K562 (cell line): ENCODE results near the gene PLPPR1. TPM values are rescaled to one million over a fixed set of nuclear protein-coding genes. Genes with fewer than 3 reads are reported as not detected.

Experiments used
- ATAC-seq: fragments of 200-7000 bp; cut with Tn5 transposase; 3 replicates; pipeline ENCODE4 v1.9.1; 2020; ENCODE audit warnings: moderate library complexity
- BruUV-seq: library from RNA; stranded (reverse); fragments of 400-500 nt; replicated peaks from 2 replicates; lab custom pipeline; 2021; lab: Mats Ljungman, UMichigan
- CTCF ChIA-PET: fragments of 300-600 bp; formaldehyde crosslinking; extraction: SDS; loops from one replicate; lab custom pipeline; 2021; ENCODE audit warnings: low intra/inter-chr PET ratio; lab: Yijun Ruan, JAX
- POLR2A ChIA-PET: fragments of 300-600, 350-650 bp; sonication (Branson Sonifier 250); formaldehyde crosslinking; extraction: SDS; loops from one replicate; lab custom pipeline; 2021; ENCODE audit warnings: antibody characterized with exemption, inconsistent platforms; lab: Yijun Ruan, JAX
- DNase-seq, 4 experiments: peaks; one replicate each; pipeline versions ENCODE4 v3.0.0 to v3.0.0-alpha.2; 2011 to 2018; ENCODE audit warnings: low spot score in 3 of 4, mixed read lengths in 3 of 4; ENCODE audit errors: extremely low read depth in 1 of 4
- FAIRE-seq: peaks from 2 replicates; lab custom pipeline; 2011; peaks lifted over from hg19 to GRCh38; lab: Jason Lieb, UNC
- H2AFZ ChIP-seq: 2 replicates; pipeline ENCODE4 v1.6.0; 2011; ENCODE audit warnings: low read depth, low read length, control low read depth, inconsistent platforms
- H3K27ac ChIP-seq: fragments of 200-600 bp; 3 replicates; pipeline ENCODE4 v1.8.0; 2011; ENCODE audit warnings: low read depth, mild to moderate bottlenecking, control low read depth, inconsistent platforms, low read length, moderate library complexity, mixed read lengths; ENCODE audit errors: extremely low read depth
- H3K27me3 ChIP-seq, 2 experiments: fragments of 300-600 bp in 1 of 2; 2 replicates in 1 of 2; 3 replicates in 1 of 2; pipeline versions ENCODE4 v1.6.0 to v1.8.0; 2011; ENCODE audit warnings: inconsistent platforms in 2 of 2, low read length in 2 of 2, mild to moderate bottlenecking in 1 of 2, mixed read lengths in 1 of 2, moderate library complexity in 1 of 2; ENCODE audit not compliant: control insufficient read depth in 2 of 2, insufficient read depth in 2 of 2
- H3K36me3 ChIP-seq: fragments of 300-600 bp; 3 replicates; pipeline ENCODE4 v1.8.0; 2011; ENCODE audit warnings: mild to moderate bottlenecking, low read length, inconsistent platforms; ENCODE audit not compliant: control insufficient read depth, insufficient read depth
- H3K4me1 ChIP-seq, 2 experiments: fragments of 200-600 bp in 1 of 2; replicated peaks in 1 of 2; 2 replicates in 1 of 2; 3 replicates in 1 of 2; pipeline versions ENCODE4 v1.5.1 to v1.8.0; 2011; ENCODE audit warnings: inconsistent platforms in 2 of 2, low read length in 2 of 2, mild to moderate bottlenecking in 1 of 2, mixed read lengths in 1 of 2, moderate library complexity in 1 of 2; ENCODE audit not compliant: control insufficient read depth in 2 of 2, insufficient read depth in 2 of 2
- H3K4me2 ChIP-seq: 2 replicates; pipeline ENCODE4 v1.6.1; 2011; ENCODE audit warnings: low read length, control low read depth, inconsistent platforms, mixed read lengths; ENCODE audit not compliant: insufficient read depth
- H3K4me3 ChIP-seq: fragments of 200-600 bp; sonication (generic), shearing (Covaris generic); 2 replicates; pipeline ENCODE4 v1.5.1; 2016; ENCODE audit warnings: control low read depth, inconsistent platforms
- H3K79me2 ChIP-seq: fragments of 200-600 bp; 3 replicates; pipeline ENCODE4 v1.8.0; 2011; ENCODE audit warnings: low read length, inconsistent platforms; ENCODE audit not compliant: control insufficient read depth, insufficient read depth
- H3K9ac ChIP-seq, 2 experiments: 2 replicates each; pipeline versions ENCODE4 v1.6.0 to v1.6.1; 2011; ENCODE audit warnings: low read depth in 2 of 2, low read length in 2 of 2, control low read depth in 1 of 2, inconsistent platforms in 1 of 2, mild to moderate bottlenecking in 1 of 2, mixed read lengths in 1 of 2; ENCODE audit not compliant: insufficient read depth in 1 of 2
- H3K9me1 ChIP-seq: one replicate; pipeline ENCODE4 v1.6.0; 2011; ENCODE audit warnings: inconsistent platforms, mild to moderate bottlenecking, low read length, moderate library complexity; ENCODE audit not compliant: control insufficient read depth, insufficient read depth
- H3K9me3 ChIP-seq: replicated peaks from 2 replicates; pipeline ENCODE4 v1.5.1; 2011; ENCODE audit warnings: low read depth, low read length, inconsistent platforms; ENCODE audit not compliant: control insufficient read depth, insufficient read depth
- H4K20me1 ChIP-seq: replicated peaks from 2 replicates; pipeline ENCODE4 v1.6.1; 2011; ENCODE audit warnings: low read length, inconsistent platforms, mixed read lengths; ENCODE audit not compliant: control insufficient read depth, insufficient read depth
- BCOR ChIP-seq: fragments of 450-650 bp; IDR thresholded peaks from 2 replicates; pipeline ENCODE4 v1.6.1; 2016
- BRCA1 ChIP-seq, 2 experiments: fragments of 450-650 bp in 1 of 2; sonication (generic) in 1 of 2; formaldehyde crosslinking in 1 of 2; IDR thresholded peaks; 2 replicates each; pipeline versions ENCODE4 v1.5.0 to v1.6.1; 2017 to 2020; ENCODE audit warnings: mild to moderate bottlenecking in 1 of 2, missing genetic modification reagents in 1 of 2
- BRD9 ChIP-seq: fragments of 450-650 bp; IDR thresholded peaks from 2 replicates; pipeline ENCODE4 v1.6.1; 2018; ENCODE audit warnings: low read depth; ENCODE audit not compliant: partially characterized antibody
- CBX2 ChIP-seq: fragments of 200-600 bp; sonication (generic); IDR thresholded peaks from one replicate; pipeline ENCODE4 v1.6.1; 2012; ENCODE audit warnings: mild to moderate bottlenecking, low read length, inconsistent platforms; ENCODE audit not compliant: insufficient read depth, poor library complexity, severe bottlenecking
- MECOM ChIP-seq: fragments of 250-450 bp; sonication (Bioruptor Pico); IDR thresholded peaks from 2 replicates; pipeline ENCODE4 v1.8.0; 2022; ENCODE audit warnings: inconsistent platforms
- MED1 ChIP-seq: sonication (generic); formaldehyde crosslinking; IDR thresholded peaks from 2 replicates; pipeline ENCODE4 v1.8.1; 2023; ENCODE audit warnings: missing genetic modification reagents, borderline replicate concordance
- MEF2D ChIP-seq: conservative IDR thresholded peaks from 2 replicates; pipeline ENCODE4 v1.6.1; 2016; ENCODE audit warnings: low read depth, missing genetic modification characterization, missing compliant biosample characterization
- NCOR1 ChIP-seq: fragments of 450-650 bp; IDR thresholded peaks from 2 replicates; pipeline ENCODE4 v1.6.1; 2016; ENCODE audit warnings: mild to moderate bottlenecking, moderate library complexity
- POLR3G ChIP-seq: IDR thresholded peaks from 2 replicates; pipeline ENCODE4 v1.6.1; 2011; ENCODE audit not compliant: insufficient read length, insufficient replicate concordance; ENCODE audit errors: extremely low read depth
- RFX1 ChIP-seq: fragments of 450-650 bp; IDR thresholded peaks from 2 replicates; pipeline ENCODE4 v1.6.1; 2016; ENCODE audit warnings: mild to moderate bottlenecking, moderate library complexity
- SPI1 ChIP-seq: IDR thresholded peaks from 2 replicates; pipeline ENCODE4 v1.6.1; 2011; ENCODE audit warnings: low read depth, low read length, control low read depth, borderline replicate concordance
- THRA ChIP-seq: fragments of 450-650 bp; IDR thresholded peaks from 2 replicates; pipeline ENCODE4 v1.6.1; 2017; ENCODE audit warnings: mild to moderate bottlenecking, moderate library complexity
- ZNF24 ChIP-seq: fragments of 450-650 bp; IDR thresholded peaks from 2 replicates; pipeline ENCODE4 v1.6.1; 2016
- WGBS: fragments of 100-300 bp; shearing (Covaris generic); methylation state at CpG from one replicate; pipeline ENCODE4 v1.1.6; 2016; ENCODE audit warnings: low coverage, mixed read lengths; ENCODE audit not compliant: insufficient coverage; ENCODE audit errors: missing lambda C conversion rate; 5-methylcytosine and 5-hydroxymethylcytosine counted together
- in situ Hi-C: fragments of 300-500 bp; cut with MboI; formaldehyde crosslinking; loops from 4 replicates; pipeline ENCODE4 v1.15.0; 2018; ENCODE audit warnings: inconsistent platforms, mixed read lengths
- intact Hi-C: fragments of 100-400 bp; cut with micrococcal nuclease; formaldehyde crosslinking; loops from 2 replicates; pipeline ENCODE4 v1.14.2; 2022
- polyA plus RNA-seq, 8 experiments: library from polyadenylated mRNA; depleted of rRNA in 4 of 8; stranded (reverse) in 5 of 8; unstranded in 3 of 8; fragments of >200 nt; fragmentation: Nextera tagmentation in 2 of 8; fragmentation: Illumina TruSeq in 1 of 8; extraction: Ambion mirVana in 2 of 8; extraction: Trizol in 1 of 8; gene quantifications; 2 replicates each; pipeline versions ENCODE4 v1.2.1 to v1.2.3, GENCODE V29; 2011 to 2014; ENCODE audit warnings: inconsistent platforms in 1 of 8, missing spikeins in 1 of 8
- total RNA-seq, 7 experiments: library from RNA; depleted of rRNA in 6 of 7; stranded (reverse); fragments of >200 nt in 6 of 7; fragmentation: Illumina TruSeq in 2 of 7; extraction: Trizol in 2 of 7; gene quantifications; 2 replicates each; pipeline versions ENCODE4 v1.2.1 to v1.2.3, GENCODE V29; 2011 to 2021; ENCODE audit warnings: low replicate concordance in 1 of 7
- TF ChIP-seq, protein P1 (sequence below), 2 experiments: fragments of 450-650 bp; formaldehyde crosslinking in 1 of 2; IDR thresholded peaks; 2 replicates each; pipeline versions ENCODE4 v1.4.0 to v1.6.1; 2014 to 2020; ENCODE audit warnings: mild to moderate bottlenecking in 2 of 2, borderline replicate concordance in 1 of 2, low read depth in 1 of 2

The PLPPR1 gene
- total and polyA plus RNA-seq, 9 of the 15 experiments (the other 6 are each of a cell fraction or from before 2014, with no cell fraction given): not detected

GRCh38 chr9:101035098-101035497 lies 6.6 kb downstream of the PLPPR1 start (continued):
- no peak for TF ChIP-seq MECOM (CRISPR knock-in tag)
- TF ChIP-seq THRA: no peak

DNA sequence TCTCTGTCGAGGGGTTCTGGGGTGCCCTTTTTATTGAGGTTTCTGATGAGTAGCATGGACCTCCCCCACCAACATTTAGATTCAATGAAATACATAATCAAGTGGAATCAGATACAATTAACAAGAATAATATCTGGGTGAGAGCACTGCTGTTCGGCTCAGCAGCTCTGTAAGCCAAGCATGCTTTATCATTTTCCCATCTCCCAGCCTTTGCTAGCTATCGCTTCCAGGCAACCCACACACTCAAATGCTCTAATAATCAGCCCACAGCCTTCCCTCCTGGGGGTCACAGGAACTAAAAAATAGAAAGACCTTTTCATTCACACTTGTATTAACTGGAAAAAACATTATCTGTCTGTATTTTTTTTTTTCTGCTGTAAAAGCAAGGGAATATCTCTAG lies 8.9 kb downstream of the PLPPR1 start:
- no peaks in the 10 kb centered on the region for H3K79me2 ChIP-seq
- H2AFZ ChIP-seq: no peak overlapping the region
- CTCF ChIA-PET: no interaction called here
- in situ Hi-C loops: no loop called here
- ATAC-seq (no peak), DNase-seq (no peak), FAIRE-seq (no peak)
- no peak overlapping the region for H3K9ac ChIP-seq
- H3K27me3 ChIP-seq: no peaks in the 10 kb centered on the region
- no peaks in the 10 kb centered on the region for H4K20me1 ChIP-seq
- no peaks in the 10 kb centered on the region for H3K9me3 ChIP-seq
- POLR2A ChIA-PET: no interaction called here
- H3K36me3 ChIP-seq: no peaks in the 10 kb centered on the region
- BruUV-seq: no TSS peak
- no peaks in the 10 kb centered on the region for H3K9me1 ChIP-seq
- 0% methylated on average over 3 of the region's 3 CpGs for whole genome bisulfite sequencing
- H3K4me3 ChIP-seq: no peak overlapping the region
- no peak overlapping the region for H3K27ac ChIP-seq
- H3K4me2 ChIP-seq: no peak overlapping the region
- no peaks in the 10 kb centered on the region for H3K4me1 ChIP-seq
- intact Hi-C loops: no loop called here
- no peak for TF ChIP-seq BRCA1 (IDR thresholded peaks at IDR 0.05)
- no peak for TF ChIP-seq BRCA1 (CRISPR knock-in tag; IDR thresholded peaks at IDR 0.05)
- no peak for TF ChIP-seq BCOR
- TF ChIP-seq CBX2: no peak
- TF ChIP-seq, protein P1, sequence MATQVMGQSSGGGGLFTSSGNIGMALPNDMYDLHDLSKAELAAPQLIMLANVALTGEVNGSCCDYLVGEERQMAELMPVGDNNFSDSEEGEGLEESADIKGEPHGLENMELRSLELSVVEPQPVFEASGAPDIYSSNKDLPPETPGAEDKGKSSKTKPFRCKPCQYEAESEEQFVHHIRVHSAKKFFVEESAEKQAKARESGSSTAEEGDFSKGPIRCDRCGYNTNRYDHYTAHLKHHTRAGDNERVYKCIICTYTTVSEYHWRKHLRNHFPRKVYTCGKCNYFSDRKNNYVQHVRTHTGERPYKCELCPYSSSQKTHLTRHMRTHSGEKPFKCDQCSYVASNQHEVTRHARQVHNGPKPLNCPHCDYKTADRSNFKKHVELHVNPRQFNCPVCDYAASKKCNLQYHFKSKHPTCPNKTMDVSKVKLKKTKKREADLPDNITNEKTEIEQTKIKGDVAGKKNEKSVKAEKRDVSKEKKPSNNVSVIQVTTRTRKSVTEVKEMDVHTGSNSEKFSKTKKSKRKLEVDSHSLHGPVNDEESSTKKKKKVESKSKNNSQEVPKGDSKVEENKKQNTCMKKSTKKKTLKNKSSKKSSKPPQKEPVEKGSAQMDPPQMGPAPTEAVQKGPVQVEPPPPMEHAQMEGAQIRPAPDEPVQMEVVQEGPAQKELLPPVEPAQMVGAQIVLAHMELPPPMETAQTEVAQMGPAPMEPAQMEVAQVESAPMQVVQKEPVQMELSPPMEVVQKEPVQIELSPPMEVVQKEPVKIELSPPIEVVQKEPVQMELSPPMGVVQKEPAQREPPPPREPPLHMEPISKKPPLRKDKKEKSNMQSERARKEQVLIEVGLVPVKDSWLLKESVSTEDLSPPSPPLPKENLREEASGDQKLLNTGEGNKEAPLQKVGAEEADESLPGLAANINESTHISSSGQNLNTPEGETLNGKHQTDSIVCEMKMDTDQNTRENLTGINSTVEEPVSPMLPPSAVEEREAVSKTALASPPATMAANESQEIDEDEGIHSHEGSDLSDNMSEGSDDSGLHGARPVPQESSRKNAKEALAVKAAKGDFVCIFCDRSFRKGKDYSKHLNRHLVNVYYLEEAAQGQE (IDR thresholded peaks at IDR 0.05; ENCODE audit: borderline replicate concordance): no peak
- TF ChIP-seq, protein P1 (CRISPR knock-in tag; IDR thresholded peaks at IDR 0.05; ENCODE audit: low read depth): no peak
- TF ChIP-seq BRD9: no peak
- TF ChIP-seq MEF2D (tag): no peak
- no peak for TF ChIP-seq SPI1
- TF ChIP-seq ZNF24: no peak
- TF ChIP-seq RFX1: no peak
- TF ChIP-seq MED1 (CRISPR knock-in tag): no peak
- TF ChIP-seq POLR3G: no peak
- no peak for TF ChIP-seq NCOR1
